ENCODE measurements around the gene B3GNT5. TPM values are rescaled to one million over a fixed set of nuclear protein-coding genes. Genes with fewer than 3 reads are reported as not detected.

The B3GNT5 gene
- total RNA-seq, 4 donors from 2014 or later = 6.0 to 46.3 (median 39.9) TPM

- H3K4me1 ChIP-seq = no peaks in the 10 kb centered on the region
- H3K36me3 ChIP-seq = no peaks in the 10 kb centered on the region
- WGBS, 2 donors (ENCODE audit: low coverage in 1 of 2) = 98 to 100% methylated on average over 1 to 3 of the region's 3 CpGs
- H3K9me3 ChIP-seq = no peaks in the 10 kb centered on the region
- no peak for DNase-seq
- in situ Hi-C loops (cut with MboI; ENCODE audit: low pct_ligation_motif_present in 1 of 4, low pct_unique_long_range_greater_than_20kb in 1 of 4, low sequenced_read_pairs in 3 of 4) (no loop called here), intact Hi-C loops (cut with DNase I; ENCODE audit: low total_unique reads) (no loop called here)
- TF ChIP-seq CTCF (IDR thresholded peaks at IDR 0.05) (no peak), POLR2AphosphoS5 (IDR thresholded peaks at IDR 0.05) (no peak), EP300 (IDR thresholded peaks at IDR 0.05; ENCODE audit: low read depth) (no peak), POLR2A (IDR thresholded peaks at IDR 0.05) (no peak)
- H3K27ac ChIP-seq = no peak overlapping the region
- H3K4me3 ChIP-seq = no peak overlapping the region
- H3K27me3 ChIP-seq = peaks cover 3% of the 10 kb centered on the region
Observed at GRCh38 chr3:183222631-183223235, 30.3 kb upstream of the B3GNT5 start.

GRCh38 chr3:183224180-183224970 lies 28.7 kb upstream of the B3GNT5 start:
- intact Hi-C loops (cut with DNase I; ENCODE audit: low total_unique reads) (no loop called here), in situ Hi-C loops (cut with MboI; ENCODE audit: low pct_ligation_motif_present in 1 of 4, low pct_unique_long_range_greater_than_20kb in 1 of 4, low sequenced_read_pairs in 3 of 4) (no loop called here)
- Histone ChIP-seq H3K36me3 (no peaks in the 10 kb centered on the region), H3K4me1 (no peaks in the 10 kb centered on the region), H3K27me3 (no peaks in the 10 kb centered on the region), H3K9me3 (no peaks in the 10 kb centered on the region), H3K4me3 (no peak overlapping the region), H3K27ac (no peak overlapping the region)
- no peak for DNase-seq
- TF ChIP-seq EP300 (IDR thresholded peaks at IDR 0.05; ENCODE audit: low read depth) (no peak), POLR2A (IDR thresholded peaks at IDR 0.05) (no peak), CTCF (IDR thresholded peaks at IDR 0.05) (no peak), POLR2AphosphoS5 (IDR thresholded peaks at IDR 0.05) (no peak)
- WGBS, 2 donors (ENCODE audit: low coverage in 1 of 2) = 78 to 87% methylated on average over 5 to 11 of the region's 11 CpGs

GRCh38 chr3:183226333-183226890 lies 26.6 kb upstream of the B3GNT5 start:
- Histone ChIP-seq H3K4me3 (no peak overlapping the region), H3K9me3 (no peaks in the 10 kb centered on the region), H3K4me1 (no peaks in the 10 kb centered on the region), H3K36me3 (no peaks in the 10 kb centered on the region), H3K27ac (no peak overlapping the region), H3K27me3 (no peaks in the 10 kb centered on the region)
- TF ChIP-seq POLR2AphosphoS5 (IDR thresholded peaks at IDR 0.05) (no peak), POLR2A (IDR thresholded peaks at IDR 0.05) (no peak), EP300 (IDR thresholded peaks at IDR 0.05; ENCODE audit: low read depth) (no peak), CTCF (IDR thresholded peaks at IDR 0.05) (no peak)
- in situ Hi-C loops (cut with MboI; ENCODE audit: low pct_ligation_motif_present in 1 of 4, low pct_unique_long_range_greater_than_20kb in 1 of 4, low sequenced_read_pairs in 3 of 4) = no loop called here
- WGBS, 2 donors (ENCODE audit: low coverage in 1 of 2) = 48 to 61% methylated on average over 3 to 9 of the region's 9 CpGs
- DNase-seq = no peak
- intact Hi-C loops (cut with DNase I; ENCODE audit: low total_unique reads) = no loop called here

- Histone ChIP-seq H3K4me3 (no peak overlapping the region), H3K36me3 (no peaks in the 10 kb centered on the region), H3K27ac (no peak overlapping the region), H3K9me3 (no peaks in the 10 kb centered on the region), H3K4me1 (no peaks in the 10 kb centered on the region), H3K27me3 (no peaks in the 10 kb centered on the region)
- intact Hi-C loops (cut with DNase I; ENCODE audit: low total_unique reads) (no loop called here), in situ Hi-C loops (cut with MboI; ENCODE audit: low pct_ligation_motif_present in 1 of 4, low pct_unique_long_range_greater_than_20kb in 1 of 4, low sequenced_read_pairs in 3 of 4) (no loop called here)
- TF ChIP-seq POLR2A (IDR thresholded peaks at IDR 0.05) = no peak
- TF ChIP-seq EP300 (IDR thresholded peaks at IDR 0.05; ENCODE audit: low read depth) = no peak
- TF ChIP-seq CTCF (IDR thresholded peaks at IDR 0.05) = no peak
- TF ChIP-seq POLR2AphosphoS5 (IDR thresholded peaks at IDR 0.05) = no peak
- WGBS, 2 donors (ENCODE audit: low coverage in 1 of 2) = 84 to 94% methylated on average over 4 of the region's 4 CpGs
- DNase-seq = no peak
Observed at GRCh38 chr3:183227586-183227985, 25.5 kb upstream of the B3GNT5 start.

Data from transverse colon (tissue), 4 donors.